Stimulated activated CD4-positive, alpha-beta T cell treated with anti-CD3 and anti-CD28 coated beads, Interleukin-1b, Interleukin-23, amount 100 ng/mL, for 1 hour (primary cell): ENCODE measurements around the gene LRP11.
"Not testable (repeated sequence)": the region's sequence is repeated elsewhere in the genome, so short reads cannot be mapped to it uniquely, and the experiment has no call there.

ENCODE experiments used
- DNase-seq, 2 donors: peaks; one replicate each; pipeline ENCODE4 v3.0.0-alpha.2; 2020; ENCODE audit warnings: low read depth in 2 of 2

Gene LRP11

DNA sequence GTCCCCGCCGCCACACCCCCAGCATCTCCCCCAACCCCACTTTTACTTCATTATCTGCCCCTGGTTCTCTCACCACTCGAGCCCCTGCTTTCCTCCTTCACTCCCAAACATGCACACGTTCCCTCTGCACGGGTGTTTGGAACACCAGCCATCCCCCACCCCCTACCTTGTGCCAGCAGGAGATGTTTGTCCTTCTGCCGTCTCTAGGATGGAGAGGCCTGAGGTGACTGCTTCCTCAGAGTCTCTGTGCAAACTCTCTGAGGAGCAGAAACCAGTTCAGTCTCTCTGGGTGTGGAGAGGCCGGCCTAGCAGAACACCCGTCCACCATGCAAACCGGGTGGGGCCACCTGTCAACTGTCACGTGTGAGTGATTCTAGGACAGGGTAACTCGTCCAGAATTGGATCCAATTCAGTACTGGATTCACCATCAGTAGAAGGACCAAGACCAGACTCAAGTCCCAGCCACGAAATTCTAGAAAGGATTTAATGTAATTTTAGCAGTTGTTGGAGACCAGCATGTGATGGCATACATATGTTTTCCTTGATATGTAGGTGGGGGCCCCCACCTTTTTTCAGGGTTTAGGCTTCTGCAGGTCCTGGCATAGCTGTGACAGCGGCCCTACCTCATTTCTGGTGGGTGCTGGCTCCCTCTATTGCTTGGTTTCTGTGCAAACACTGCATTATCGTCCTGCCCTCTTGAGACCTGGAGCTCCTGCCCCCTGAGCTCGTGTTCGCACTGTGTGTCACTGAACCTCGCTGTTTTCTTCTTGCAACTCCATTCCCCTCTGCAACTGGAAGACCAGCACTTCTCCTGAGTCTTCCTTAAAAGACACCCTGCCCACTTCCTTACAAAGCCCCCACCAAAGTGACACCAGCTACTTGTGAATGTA, 33.9 kb upstream of the LRP11 start, which contains the start of gene RAET1E:
Gene RAET1E (minus strand): TSS at position 259 of the 890 bp plus-strand sequence. CDS start 7,212 bp downstream, outside the sequence.
- no peak for DNase-seq

DNA sequence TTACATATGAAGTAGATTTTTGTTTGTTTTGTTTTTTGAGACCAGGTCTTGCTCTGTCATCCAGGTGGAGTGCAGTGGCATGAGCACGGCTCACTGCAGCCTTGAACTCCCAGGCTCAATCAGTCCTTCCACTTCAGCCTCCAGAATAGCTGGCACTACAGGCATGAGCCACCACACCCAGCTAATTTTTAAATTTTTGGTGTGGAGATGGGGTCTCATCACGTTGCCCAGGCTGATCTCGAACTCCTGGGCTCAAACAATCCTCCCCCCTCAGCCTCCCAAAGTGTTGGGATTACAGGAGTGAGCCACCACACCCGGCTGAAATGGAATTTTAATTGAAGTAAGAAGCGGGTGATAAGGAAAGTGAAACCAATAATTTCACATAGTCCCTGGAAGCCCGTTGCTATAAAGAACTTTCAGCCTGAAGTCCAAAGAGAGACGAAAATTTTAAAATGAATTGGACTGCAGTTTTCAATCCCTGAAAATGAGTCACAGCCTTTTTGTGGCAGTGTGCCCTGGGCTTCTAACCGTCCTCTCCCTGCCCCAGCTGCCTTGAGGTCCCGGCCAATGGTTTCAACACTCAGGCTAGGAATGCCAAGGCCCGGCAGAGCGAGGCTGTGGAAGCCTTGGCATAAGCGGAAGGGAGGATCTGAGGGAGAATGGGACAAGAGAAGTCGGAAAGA, 33.0 kb upstream of the LRP11 start:
- DNase-seq, result no peak

DNA sequence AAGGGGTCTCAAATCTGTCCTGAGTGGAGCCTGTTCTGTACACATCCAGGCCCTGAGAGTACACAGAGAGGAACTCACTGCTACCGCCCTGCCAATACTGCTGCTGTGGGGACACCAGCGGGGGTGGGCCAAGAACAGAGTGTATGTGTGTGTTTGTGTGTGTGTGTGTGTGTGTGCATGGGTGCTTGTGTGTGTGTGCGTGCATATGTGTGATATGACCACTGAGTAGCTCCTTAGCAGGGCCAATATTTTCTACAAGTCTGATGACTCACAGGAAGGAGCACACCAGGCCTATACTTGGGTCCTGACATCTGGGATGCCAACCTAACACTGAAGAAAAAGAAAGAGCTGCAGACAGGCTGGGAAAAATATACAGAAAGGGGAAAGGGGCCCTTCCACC, 32.3 kb upstream of the LRP11 start:
- no peak for DNase-seq

DNA sequence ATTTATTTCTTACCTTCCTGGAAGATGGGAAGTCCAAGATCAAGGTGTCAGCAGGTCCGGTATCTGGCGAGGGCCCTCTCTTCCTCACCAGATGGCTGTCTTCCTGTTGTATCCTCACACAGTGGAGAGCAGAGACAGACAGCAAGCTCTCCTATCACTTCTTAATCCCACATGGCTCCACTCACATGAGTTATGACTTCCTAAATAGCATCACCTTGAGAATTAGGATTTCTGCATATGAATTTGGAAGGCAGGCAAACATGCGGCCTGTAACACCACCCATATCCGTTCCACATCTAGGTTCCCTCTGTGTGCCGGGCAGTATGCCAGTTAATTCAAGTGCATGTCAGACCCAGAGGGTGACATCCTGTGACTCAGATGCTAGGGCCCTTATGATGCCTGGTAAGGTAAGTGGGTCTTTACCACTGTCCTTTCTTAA, 31.7 kb upstream of the LRP11 start:
- DNase-seq, result peak in 1 of 2 donors; percentile 5

DNA sequence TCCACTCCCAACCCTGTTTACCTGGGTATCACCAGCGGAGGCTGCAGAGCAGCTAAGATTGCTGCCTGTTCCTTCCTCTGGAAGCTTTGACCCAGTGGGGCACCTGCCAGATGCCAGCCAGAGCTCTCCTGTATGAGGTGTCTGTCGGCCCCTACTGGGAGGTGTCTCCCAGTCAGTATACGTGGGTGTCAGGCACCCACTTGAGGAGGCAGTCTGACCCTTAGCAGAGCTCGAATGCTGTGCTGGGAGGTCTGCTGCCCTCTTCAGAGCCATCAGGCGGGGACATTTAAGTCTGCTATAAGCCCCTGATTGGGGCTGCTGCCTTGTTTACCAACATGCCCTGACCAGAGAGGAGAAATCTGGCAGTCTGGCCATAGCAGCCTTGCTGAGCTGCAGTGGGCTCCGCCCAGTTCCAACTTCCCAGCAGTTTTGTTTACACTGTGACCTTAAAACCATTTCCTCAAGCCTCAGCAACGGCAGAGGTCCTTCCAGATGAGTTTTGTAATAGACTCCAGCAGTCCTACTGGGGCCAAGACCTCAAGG, 31.0 kb upstream of the LRP11 start:
- no peak for DNase-seq

DNA sequence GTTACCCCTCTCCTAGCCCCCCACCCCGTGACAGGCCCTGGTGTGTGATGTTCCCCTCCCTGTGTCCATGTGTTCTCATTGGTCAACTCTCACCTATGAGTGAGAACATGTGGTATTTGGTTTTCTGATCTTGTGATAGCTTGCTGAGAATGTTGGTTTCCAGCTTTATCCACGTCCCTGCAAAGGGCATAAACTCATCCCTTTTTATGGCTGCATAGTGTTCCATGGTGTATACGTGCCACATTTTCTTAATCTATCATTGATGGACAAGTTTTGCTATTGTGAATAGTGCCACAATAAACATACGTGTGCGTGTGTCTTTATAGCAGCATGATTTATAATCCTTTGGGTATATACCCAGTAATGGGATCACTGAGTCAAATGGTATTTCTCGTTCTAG, 27.7 kb upstream of the LRP11 start:
- not testable (repeated sequence) for DNase-seq

DNA sequence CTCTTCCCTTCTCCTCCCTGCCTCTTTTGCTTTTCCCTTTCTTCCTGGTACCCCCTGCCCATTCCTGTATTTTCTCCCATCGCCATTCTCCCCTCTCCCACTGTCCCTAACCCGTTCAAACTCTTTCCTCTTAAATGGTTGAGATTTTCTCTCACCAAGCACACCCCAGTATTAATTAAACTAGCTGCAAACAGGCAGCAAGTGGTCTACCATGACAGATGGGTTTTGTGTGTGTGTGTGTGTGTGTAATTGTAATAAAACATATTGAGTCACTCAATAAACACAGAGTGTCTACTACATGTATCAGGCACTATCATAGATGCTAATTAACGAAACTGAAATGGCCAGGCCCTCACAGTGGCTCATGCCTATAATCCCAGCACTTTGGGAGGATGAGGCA, 27.1 kb upstream of the LRP11 start:
- DNase-seq, result no peak

DNA sequence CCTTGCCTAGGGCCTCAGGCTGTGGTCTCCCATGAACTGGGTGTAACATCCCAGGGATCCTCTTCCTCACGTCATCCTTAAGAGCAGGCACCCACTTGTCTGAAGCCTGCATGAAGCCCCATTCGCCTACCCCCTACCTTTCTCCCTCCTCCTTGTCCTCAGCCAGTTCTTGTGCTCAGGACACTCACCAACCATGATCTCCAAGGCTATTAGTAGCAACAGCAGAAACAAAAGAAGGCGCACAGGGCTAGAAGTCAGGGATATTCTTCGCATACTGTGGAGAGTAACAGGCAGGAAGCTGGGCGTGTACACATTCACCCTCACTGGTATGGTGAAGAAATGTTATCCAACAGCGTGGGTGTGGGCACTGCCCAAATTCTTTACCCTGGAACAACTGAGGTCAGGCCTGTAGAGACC, 26.5 kb upstream of the LRP11 start:
- no peak for DNase-seq

DNA sequence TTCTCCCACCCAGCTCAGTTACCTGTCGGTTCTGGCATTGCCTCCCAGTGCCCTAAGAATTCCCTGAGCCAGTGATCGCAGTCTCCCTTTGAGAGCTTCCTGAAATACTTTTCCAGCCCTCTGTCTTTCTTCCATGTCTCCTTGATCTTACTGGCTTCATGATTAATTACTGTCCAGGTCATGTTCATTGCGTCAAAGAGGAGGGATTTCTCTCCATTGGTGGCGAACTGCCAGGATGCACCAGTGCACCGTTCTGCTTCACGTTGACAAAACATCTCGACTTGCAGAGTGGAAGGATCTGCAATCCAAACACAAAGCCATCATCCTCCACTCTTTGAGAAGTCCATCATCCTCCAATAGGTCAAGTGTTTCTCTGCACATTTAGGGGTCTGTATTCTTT, 25.2 kb upstream of the LRP11 start:
- DNase-seq, result no peak

DNA sequence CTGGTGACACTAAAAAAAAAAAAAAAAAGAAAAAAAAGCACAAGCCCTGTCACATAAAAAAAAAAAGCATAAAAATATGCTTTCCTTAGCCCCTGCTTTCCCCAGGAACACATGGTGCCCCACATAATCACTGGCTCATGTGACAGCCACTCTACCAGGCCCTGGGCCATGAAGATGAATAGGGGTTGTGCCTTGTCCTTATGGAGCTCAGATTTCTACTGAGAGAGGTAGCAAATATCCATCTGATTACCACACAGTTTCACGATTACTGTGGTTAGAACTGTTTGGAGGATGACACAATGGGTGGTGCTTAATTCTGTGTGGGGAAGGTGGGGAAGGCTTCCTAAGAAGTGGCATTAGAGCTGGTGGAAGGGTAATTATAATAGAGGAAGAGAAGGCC, 24.5 kb upstream of the LRP11 start:
- no peak for DNase-seq

DNA sequence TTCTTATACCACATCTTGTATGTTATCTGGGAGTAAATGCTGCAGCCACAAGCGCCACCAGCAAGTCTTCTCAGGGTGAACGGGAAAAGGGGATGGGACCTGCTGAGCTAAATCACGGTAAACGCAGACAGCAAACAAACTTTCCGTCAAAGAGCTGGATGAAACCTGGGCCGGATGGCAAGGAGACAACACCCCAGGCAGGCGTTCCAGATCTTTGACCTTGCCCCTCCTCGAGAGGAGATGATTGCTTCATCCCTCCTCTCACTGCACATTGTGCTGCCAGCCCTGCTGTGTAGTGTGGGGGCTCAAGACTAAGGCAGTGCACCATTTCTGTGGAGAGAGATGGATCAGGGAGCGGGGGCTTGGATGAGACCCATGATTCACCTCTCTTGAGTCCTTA, 23.9 kb upstream of the LRP11 start:
- no peak for DNase-seq

DNA sequence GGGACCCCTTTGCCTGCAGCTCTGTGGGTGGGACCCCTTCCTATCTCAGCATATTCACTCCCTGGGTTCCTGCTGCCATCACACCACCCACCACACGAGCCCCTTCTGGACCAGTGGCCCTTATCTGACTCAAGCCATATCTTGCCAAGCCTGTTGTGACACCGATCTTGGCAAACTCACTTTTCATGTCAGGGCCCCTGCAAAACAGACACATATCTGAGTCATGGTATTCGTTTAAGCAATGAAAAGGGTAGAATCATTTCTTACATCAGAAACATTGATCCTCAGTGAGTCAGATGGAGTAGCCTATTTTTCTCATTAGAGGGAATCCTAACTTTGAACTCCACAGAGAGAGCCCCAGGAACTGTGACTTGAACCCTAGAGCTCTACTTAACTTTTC, 23.2 kb upstream of the LRP11 start:
- no peak for DNase-seq

DNA sequence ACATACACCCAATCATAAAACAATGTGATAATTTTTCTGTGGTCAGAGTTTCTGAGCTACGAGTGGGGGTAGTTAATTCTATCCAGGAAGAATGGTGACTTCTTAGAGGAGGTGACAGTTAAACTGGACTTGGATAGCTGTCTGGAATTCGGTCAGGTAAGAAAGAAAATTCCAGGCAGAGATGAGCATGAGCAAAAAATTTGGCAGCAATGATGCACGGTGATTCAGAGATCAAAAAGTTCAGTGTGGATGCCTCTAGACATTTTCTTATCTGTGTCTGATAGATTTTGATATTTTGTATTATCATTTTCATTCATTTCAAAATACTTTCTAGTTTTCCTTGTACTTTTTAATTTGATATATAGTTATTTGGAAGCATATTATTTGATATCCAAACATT, 21.7 kb upstream of the LRP11 start:
- DNase-seq, result no peak

DNA sequence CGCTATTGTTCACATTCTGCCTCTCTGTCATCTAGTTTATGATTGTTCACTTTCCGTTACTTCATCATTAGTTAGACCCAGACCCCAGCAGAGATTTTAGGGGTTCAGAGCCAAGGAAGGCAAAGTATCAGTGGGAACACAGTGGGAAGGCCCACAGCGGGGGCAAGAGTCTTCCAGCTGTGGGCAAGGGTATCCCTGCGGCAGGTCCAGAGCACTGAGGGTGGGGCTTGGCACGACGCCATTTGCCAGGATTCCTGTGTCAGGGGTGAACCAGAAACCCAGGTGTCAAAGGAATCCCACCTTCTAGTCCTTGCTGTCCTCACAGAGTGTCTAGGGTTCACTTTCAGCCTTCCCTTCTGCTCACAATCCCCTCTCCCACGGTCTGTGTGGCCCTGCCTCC, 20.5 kb upstream of the LRP11 start:
- no peak for DNase-seq

DNA sequence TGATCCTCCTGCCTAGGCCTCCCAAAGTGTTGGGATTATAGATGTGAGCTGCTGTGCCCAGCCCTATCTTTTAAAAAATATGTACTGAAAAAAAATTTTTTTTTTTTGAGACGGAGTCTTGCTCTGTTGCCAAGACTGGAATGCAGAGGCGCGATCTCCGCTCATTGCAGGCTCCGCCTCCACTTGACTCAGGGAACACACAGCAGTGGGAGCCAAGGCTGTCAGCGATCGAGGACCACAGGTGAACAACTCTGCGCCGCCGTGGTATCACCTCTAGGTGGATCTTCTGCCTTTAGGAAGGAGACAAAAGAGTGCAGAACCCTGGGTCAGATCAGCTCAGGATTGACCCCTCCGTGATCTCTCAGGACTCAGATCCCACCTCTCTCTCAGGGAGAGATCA, 20.1 kb upstream of the LRP11 start:
- DNase-seq, result no peak

DNA sequence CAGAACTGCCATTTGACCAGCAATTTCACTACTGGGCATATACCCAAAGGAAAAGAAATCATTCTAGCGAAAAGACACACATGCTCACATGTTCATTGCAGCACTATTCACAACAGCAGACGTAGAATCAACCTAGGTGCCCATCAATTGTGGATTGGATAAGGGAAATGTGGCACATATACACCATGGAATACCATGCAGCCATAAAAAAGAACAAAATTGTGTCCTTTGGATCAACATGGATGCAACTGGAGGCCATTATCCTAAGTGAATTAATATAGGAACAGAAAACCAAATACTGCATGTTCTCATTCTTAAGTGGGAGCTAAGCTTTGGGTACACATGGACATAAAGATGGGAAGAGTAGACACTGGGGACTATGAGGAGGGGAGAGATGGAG, 17.7 kb upstream of the LRP11 start:
- no peak for DNase-seq

DNA sequence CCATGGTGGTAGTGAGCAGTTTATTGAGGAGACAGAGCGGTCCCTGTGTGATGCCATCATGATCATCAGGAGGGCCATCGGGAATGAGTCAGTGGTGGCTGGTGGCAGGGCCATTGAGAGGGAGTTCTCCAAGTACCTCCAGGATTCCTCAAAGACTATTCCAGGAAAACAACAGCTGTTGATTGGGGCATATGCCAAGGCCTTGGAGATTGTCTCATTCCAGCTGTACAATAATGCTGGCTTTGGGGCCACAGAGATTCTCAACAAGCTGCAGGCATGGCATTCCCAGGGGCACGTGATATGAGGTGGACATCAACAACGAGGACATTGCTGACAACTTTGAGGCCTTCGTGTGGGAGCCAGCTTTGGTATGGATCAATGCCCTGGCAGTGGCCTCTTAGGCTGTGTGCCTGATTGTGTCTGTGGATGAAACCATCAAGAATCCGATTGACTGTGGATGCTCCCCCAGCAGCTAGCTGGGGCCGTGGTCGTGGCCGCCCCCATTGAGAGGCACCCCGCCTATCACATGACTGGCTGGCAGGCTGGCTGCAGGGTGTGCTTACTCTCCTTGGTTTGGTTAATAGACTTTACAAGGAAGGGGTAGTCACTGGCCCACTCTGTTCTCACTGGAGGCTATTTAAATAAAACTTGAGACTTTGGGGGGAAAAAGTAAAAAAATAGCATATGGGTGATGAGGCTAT, 17.1 kb upstream of the LRP11 start:
- DNase-seq, result no peak

DNA sequence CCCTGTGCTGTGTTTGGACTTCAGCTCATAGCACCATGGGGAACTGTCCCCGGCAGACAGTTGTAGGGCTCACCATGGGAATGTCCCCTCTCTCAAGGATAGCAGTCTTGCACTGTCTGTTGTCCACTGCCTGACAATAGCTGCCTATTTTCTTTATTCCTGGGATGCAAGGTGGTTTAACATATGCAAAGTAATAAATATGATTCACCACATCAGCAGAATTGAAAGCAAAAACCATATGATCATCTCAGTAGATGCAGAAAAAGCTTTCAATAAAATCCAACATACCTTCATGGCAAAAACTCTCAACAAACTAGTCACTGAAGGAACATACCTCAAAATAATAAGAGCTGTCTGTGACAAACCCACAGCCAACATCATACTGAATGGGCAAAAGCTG, 13.5 kb upstream of the LRP11 start:
- no peak for DNase-seq

DNA sequence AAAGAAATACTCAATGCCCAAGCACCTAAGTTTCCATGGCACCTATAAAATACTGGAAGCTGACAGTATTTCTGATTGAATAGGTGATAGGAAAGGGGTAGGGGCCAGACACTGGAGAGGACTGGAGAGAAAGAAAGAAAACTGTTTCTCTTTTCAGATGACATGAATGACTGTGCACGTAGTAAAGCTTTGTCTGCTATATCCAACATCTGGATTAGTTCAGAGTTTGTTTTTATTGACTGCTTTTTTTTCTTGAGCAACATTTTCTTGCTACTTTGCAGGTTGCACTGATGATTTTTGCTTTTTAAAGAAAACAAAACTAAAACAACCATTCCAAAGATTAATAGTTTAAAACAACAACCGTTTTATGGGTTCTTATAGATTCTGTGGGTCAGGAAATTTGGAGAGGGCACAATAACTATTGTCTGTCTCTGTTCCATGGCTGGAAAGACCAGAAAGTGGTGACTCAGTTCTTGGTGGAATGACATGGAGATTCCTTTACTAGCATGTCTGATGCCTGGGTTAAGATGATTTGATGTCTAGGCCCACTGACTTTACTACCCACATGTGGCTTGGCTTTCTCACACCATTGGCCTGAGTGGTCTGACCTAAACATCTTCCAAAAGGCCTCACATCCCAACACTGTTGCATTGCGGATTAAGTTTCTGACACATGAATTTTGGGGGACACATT, 12.2 kb upstream of the LRP11 start:
- no peak for DNase-seq

DNA sequence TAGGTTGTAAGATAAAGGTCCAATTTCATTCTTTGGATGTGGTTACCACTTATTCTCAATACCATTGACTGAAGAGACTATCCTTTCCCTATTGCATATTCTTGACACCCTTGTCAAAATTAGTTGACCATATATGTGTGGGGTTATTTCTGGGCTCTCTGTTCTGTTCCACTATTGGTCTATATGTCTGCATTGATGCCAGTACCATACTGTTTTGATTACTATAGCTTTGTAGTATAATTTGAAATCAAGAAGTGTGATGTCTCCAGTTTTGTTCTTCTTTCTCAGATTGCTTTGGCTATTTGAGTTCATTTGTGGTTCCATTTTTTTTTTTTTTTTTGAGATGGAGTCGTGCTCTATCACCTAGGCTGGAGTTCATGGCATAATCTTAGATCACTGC, 8.1 kb upstream of the LRP11 start:
- no peak for DNase-seq

DNA sequence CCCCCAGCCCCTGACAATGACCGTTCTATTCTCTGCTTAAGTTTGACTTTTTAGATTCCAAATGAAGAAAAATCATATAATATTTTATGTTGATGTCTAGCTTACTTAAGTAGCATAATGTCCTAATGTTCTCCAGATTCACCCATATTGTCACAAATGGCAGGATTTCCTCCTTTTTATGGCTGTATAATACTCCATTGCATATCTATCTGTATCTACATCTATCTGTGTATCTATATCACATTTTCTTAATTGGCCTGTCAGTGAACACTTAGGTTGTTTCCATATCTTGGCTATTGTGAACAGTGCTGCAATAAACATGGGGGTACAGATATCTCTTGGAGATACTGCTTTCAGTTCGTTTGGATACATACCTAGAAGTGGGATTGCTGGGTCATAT, 7.0 kb upstream of the LRP11 start:
- no peak for DNase-seq
